ENCODE results near the gene FIG4. TPM values are rescaled to one million over a fixed set of nuclear protein-coding genes. Genes with fewer than 3 reads are reported as not detected.

Gene FIG4
- total and polyA plus RNA-seq, 2 of the 4 experiments (the other 2 are of a cell fraction): 12.1 to 15.4 TPM

DNA sequence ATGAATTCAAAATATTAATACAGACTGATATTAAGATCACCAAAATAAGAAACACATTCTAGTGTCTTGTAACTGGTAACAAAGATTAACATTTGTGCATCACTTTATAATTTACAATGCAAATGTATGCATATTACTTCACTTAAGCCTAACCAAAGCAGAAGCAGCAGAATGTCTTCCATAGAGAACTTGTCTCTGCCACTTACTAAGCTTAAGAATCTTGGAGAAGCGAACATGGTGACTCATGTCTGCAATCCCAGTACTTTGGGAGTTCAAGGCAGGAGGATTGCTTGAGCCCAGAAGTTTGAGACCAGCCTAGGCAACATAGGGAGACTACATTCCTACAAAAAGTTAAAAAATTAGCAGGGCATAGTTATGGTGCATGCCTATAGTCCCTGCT, 18.9 kb upstream of the FIG4 start:
- WGBS, 2 experiments (ENCODE audit: extremely low coverage in 2 of 2, insufficient read length in 1 of 2): no CpG with 5 or more reads among the region's 1 CpG
- BruUV-seq (replicated peaks): no TSS peak
- ATAC-seq (ENCODE audit: low read depth): peak; percentile 70
- no peak overlapping the region for H2BK5ac ChIP-seq (ENCODE audit: low read depth, low read length, poor library complexity, severe bottlenecking)
- H3K4me2 ChIP-seq (ENCODE audit: low read depth, low read length): no peak overlapping the region
- ChIA-PET POLR2A (ENCODE audit: unreplicated experiment) (no interaction called here), CTCF (interaction anchor here (1.9 kb wide), 1 partner anchor 368 kb away, joined by 5 read pairs; no protein-coding TSS in a partner anchor)
- no peak overlapping the region for H2AK5ac ChIP-seq (ENCODE audit: low read depth, low read length)
- dilution Hi-C loops (cut with HindIII; ENCODE audit: low sequenced_read_pairs, unreplicated experiment): no loop called here
- H4K5ac ChIP-seq (ENCODE audit: low read depth, low read length): no peak overlapping the region
- H4K20me1 ChIP-seq (ENCODE audit: insufficient read depth, low read length): no peaks in the 10 kb centered on the region
- no peak overlapping the region for H3K9ac ChIP-seq (ENCODE audit: low read depth, low read length)
- no peaks in the 10 kb centered on the region for H3K79me1 ChIP-seq (ENCODE audit: low read depth in 1 of 2, low read length in 2 of 2)
- no peak overlapping the region for H4K91ac ChIP-seq (ENCODE audit: insufficient read depth, low read depth, low read length)
- peak; percentile 57 for DNase-seq
- no peak overlapping the region for H3K18ac ChIP-seq (ENCODE audit: low read depth, low read length)
- no peak overlapping the region for H3K27ac ChIP-seq (ENCODE audit: insufficient read depth, low read length)
- H3K23ac ChIP-seq (ENCODE audit: low read depth, low read length): no peak overlapping the region
- no peak overlapping the region for H2BK20ac ChIP-seq (ENCODE audit: low read depth, low read length)
- H3K36me3 ChIP-seq (ENCODE audit: control insufficient read depth, insufficient read depth, low read length): no peaks in the 10 kb centered on the region
- no peaks in the 10 kb centered on the region for H3K27me3 ChIP-seq (ENCODE audit: control insufficient read depth, insufficient read depth, low read length)
- no peak overlapping the region for H2BK120ac ChIP-seq (ENCODE audit: low read depth, low read length)
- no peak overlapping the region for H3K4ac ChIP-seq (ENCODE audit: low read depth, low read length)
- H3K14ac ChIP-seq (replicated peaks; ENCODE audit: low read depth, low read length): no peak overlapping the region
- H3K9me3 ChIP-seq (ENCODE audit: control insufficient read depth, insufficient read depth, low read length): no peaks in the 10 kb centered on the region
- in situ Hi-C loops (cut with MboI; ENCODE audit: low sequenced_read_pairs): no loop called here
- no peak overlapping the region for H4K8ac ChIP-seq (ENCODE audit: low read depth in 2 of 2, low read length in 2 of 2)
- H3K4me3 ChIP-seq (ENCODE audit: insufficient read depth, low read depth, low read length): no peak overlapping the region
- TF ChIP-seq POLR2A (IDR thresholded peaks at IDR 0.05; ENCODE audit: low read depth, low read length): no peak
- no peak for TF ChIP-seq NFE2L2 (IDR thresholded peaks at IDR 0.05; ENCODE audit: low read depth, low read length)
- no peak for TF ChIP-seq MXI1 (IDR thresholded peaks at IDR 0.05; ENCODE audit: borderline replicate concordance, low read depth, low read length)
- no peak for TF ChIP-seq RFX5 (IDR thresholded peaks at IDR 0.05; ENCODE audit: low read depth, low read length)
- TF ChIP-seq MAZ (IDR thresholded peaks at IDR 0.05; ENCODE audit: borderline replicate concordance, low read depth, low read length): no peak
- TF ChIP-seq CEBPB (IDR thresholded peaks at IDR 0.05; ENCODE audit: low read depth, low read length): no peak
- no peak for TF ChIP-seq RAD21 (IDR thresholded peaks at IDR 0.05; ENCODE audit: low read length)
- TF ChIP-seq SMC3 (IDR thresholded peaks at IDR 0.05; ENCODE audit: low read depth, low read length): no peak
- no peak for TF ChIP-seq USF2 (IDR thresholded peaks at IDR 0.05; ENCODE audit: low read depth, low read length)
- TF ChIP-seq, protein P1, sequence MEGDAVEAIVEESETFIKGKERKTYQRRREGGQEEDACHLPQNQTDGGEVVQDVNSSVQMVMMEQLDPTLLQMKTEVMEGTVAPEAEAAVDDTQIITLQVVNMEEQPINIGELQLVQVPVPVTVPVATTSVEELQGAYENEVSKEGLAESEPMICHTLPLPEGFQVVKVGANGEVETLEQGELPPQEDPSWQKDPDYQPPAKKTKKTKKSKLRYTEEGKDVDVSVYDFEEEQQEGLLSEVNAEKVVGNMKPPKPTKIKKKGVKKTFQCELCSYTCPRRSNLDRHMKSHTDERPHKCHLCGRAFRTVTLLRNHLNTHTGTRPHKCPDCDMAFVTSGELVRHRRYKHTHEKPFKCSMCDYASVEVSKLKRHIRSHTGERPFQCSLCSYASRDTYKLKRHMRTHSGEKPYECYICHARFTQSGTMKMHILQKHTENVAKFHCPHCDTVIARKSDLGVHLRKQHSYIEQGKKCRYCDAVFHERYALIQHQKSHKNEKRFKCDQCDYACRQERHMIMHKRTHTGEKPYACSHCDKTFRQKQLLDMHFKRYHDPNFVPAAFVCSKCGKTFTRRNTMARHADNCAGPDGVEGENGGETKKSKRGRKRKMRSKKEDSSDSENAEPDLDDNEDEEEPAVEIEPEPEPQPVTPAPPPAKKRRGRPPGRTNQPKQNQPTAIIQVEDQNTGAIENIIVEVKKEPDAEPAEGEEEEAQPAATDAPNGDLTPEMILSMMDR (conservative IDR thresholded peaks at IDR 0.05; ENCODE audit: low read depth, low read length): no peak
- TF ChIP-seq FOS (IDR thresholded peaks at IDR 0.05; ENCODE audit: low read depth, low read length): no peak
- TF ChIP-seq BHLHE40 (IDR thresholded peaks at IDR 0.05; ENCODE audit: low read depth, low read length): no peak
- intact Hi-C loops (cut with micrococcal nuclease): no loop called here
- no peak overlapping the region for H2AFZ ChIP-seq (replicated peaks; ENCODE audit: low read length, poor library complexity)
- no peak overlapping the region for H3K56ac ChIP-seq (ENCODE audit: extremely low read depth, insufficient read depth, low read length)
- H3K9me1 ChIP-seq (ENCODE audit: insufficient read depth, low read length): no peaks in the 10 kb centered on the region
- H2AK9ac ChIP-seq (replicated peaks; ENCODE audit: low read depth, low read length, poor library complexity): no peak overlapping the region
- peaks cover 3% of the 10 kb centered on the region for H3K4me1 ChIP-seq (ENCODE audit: control insufficient read depth, insufficient read depth, low read length)
- H2BK15ac ChIP-seq (ENCODE audit: low read depth, low read length): no peak overlapping the region
